ENCODE data around the gene AMN. TPM values are rescaled to one million over a fixed set of nuclear protein-coding genes. Genes with fewer than 3 reads are reported as not detected.

AMN gene
- polyA plus RNA-seq, 3 donors, result 0.09 TPM; not detected in 2

- Mint-ChIP-seq H3K4me1 (no peaks in the 10 kb centered on the region), H3K27ac (peak overlapping the region in 1 of 7 donors; percentile 12), H3K4me3 (no peak overlapping the region), H3K9me3 (peaks cover 0 to 4% (median 0%) of the 10 kb centered on the region in 7 donors), H3K36me3 (peaks cover 9 to 21% of the 10 kb centered on the region in 2 donors), H3K27me3 (ENCODE audit: low read depth in 3 of 3) (peaks cover 0 to 3% (median 0%) of the 10 kb centered on the region in 3 donors)
- no peak overlapping the region for H3K9ac ChIP-seq (ENCODE audit: insufficient read depth, low read length, poor library complexity, severe bottlenecking)
- intact Hi-C loops (cut with micrococcal nuclease), result loop anchor here in 1 of 2 donors (5.0 kb wide), 1 partner anchor 218 kb away; no protein-coding TSS in a partner anchor
- no peak overlapping the region for H2AFZ ChIP-seq (ENCODE audit: insufficient read depth, low read depth, low read length, poor library complexity, severe bottlenecking)
- no peaks in the 10 kb centered on the region for H3K27me3 ChIP-seq (ENCODE audit: control insufficient read depth in 2 of 2, insufficient read depth in 2 of 2, low read length in 2 of 2)
- WGBS (ENCODE audit: insufficient coverage), result 93% methylated on average over 9 of the region's 19 CpGs
- H3K79me2 ChIP-seq (ENCODE audit: insufficient read depth, low read length), result no peaks in the 10 kb centered on the region
- peaks cover 36% of the 10 kb centered on the region for H4K20me1 ChIP-seq (ENCODE audit: insufficient read depth, low read length)
- H3K4me2 ChIP-seq (replicated peaks; ENCODE audit: extremely low read depth, low read length, poor library complexity, severe bottlenecking), result no peak overlapping the region
- H3K4me3 ChIP-seq (replicated peaks in 1 of 3; ENCODE audit: low read depth in 2 of 3, low read length in 3 of 3), result no peak overlapping the region
- no peak for TF ChIP-seq CTCF (IDR thresholded peaks at IDR 0.05)
- DNase-seq, result no peak
- H3K9me3 ChIP-seq (replicated peaks in 1 of 2; ENCODE audit: control insufficient read depth in 1 of 2, insufficient read depth in 1 of 2, low read length in 2 of 2), result no peaks in the 10 kb centered on the region
- H3K36me3 ChIP-seq (replicated peaks in 1 of 2; ENCODE audit: control insufficient read depth in 1 of 2, insufficient read depth in 2 of 2, low read length in 2 of 2), result peaks cover 3 to 15% of the 10 kb centered on the region in 2 donors
- no peak overlapping the region for H3K27ac ChIP-seq (ENCODE audit: low read depth in 1 of 2, low read length in 2 of 2)
- no peaks in the 10 kb centered on the region for H3K4me1 ChIP-seq (ENCODE audit: control insufficient read depth in 1 of 2, insufficient read depth in 2 of 2, low read length in 2 of 2)
Observed at GRCh38 chr14:102915292-102916110, 7.0 kb upstream of the AMN start.

GRCh38 chr14:102916347-102917055 lies 6.0 kb upstream of the AMN start:
- no peak overlapping the region for H3K27ac ChIP-seq (ENCODE audit: low read depth in 1 of 2, low read length in 2 of 2)
- no peaks in the 10 kb centered on the region for H3K4me1 ChIP-seq (ENCODE audit: control insufficient read depth in 1 of 2, insufficient read depth in 2 of 2, low read length in 2 of 2)
- DNase-seq, result no peak
- H3K27me3 ChIP-seq (ENCODE audit: control insufficient read depth in 2 of 2, insufficient read depth in 2 of 2, low read length in 2 of 2), result peaks cover 0 to 6% of the 10 kb centered on the region in 2 donors
- Mint-ChIP-seq H3K4me1 (no peaks in the 10 kb centered on the region), H3K27me3 (ENCODE audit: low read depth in 3 of 3) (peaks cover 0 to 3% (median 0%) of the 10 kb centered on the region in 3 donors), H3K36me3 (peaks cover 5 to 11% of the 10 kb centered on the region in 2 donors), H3K9me3 (peaks cover 0 to 4% (median 0%) of the 10 kb centered on the region in 7 donors), H3K4me3 (no peak overlapping the region), H3K27ac (peak overlapping the region in 1 of 7 donors; percentile 12)
- no peak overlapping the region for H3K9ac ChIP-seq (ENCODE audit: insufficient read depth, low read length, poor library complexity, severe bottlenecking)
- H3K4me3 ChIP-seq (replicated peaks in 1 of 3; ENCODE audit: low read depth in 2 of 3, low read length in 3 of 3), result no peak overlapping the region
- 85% methylated on average over 18 of the region's 18 CpGs for WGBS (ENCODE audit: insufficient coverage)
- no peak overlapping the region for H3K4me2 ChIP-seq (replicated peaks; ENCODE audit: extremely low read depth, low read length, poor library complexity, severe bottlenecking)
- H4K20me1 ChIP-seq (ENCODE audit: insufficient read depth, low read length), result peaks cover 30% of the 10 kb centered on the region
- peaks cover 2 to 5% of the 10 kb centered on the region in 2 donors for H3K36me3 ChIP-seq (replicated peaks in 1 of 2; ENCODE audit: control insufficient read depth in 1 of 2, insufficient read depth in 2 of 2, low read length in 2 of 2)
- intact Hi-C loops (cut with micrococcal nuclease), result loop anchor here in 1 of 2 donors (5.0 kb wide), 1 partner anchor 219 kb away; no protein-coding TSS in a partner anchor
- no peak for TF ChIP-seq CTCF (IDR thresholded peaks at IDR 0.05)
- no peak overlapping the region for H2AFZ ChIP-seq (ENCODE audit: insufficient read depth, low read depth, low read length, poor library complexity, severe bottlenecking)
- peaks cover 0 to 5% of the 10 kb centered on the region in 2 donors for H3K9me3 ChIP-seq (replicated peaks in 1 of 2; ENCODE audit: control insufficient read depth in 1 of 2, insufficient read depth in 1 of 2, low read length in 2 of 2)
- H3K79me2 ChIP-seq (ENCODE audit: insufficient read depth, low read length), result no peaks in the 10 kb centered on the region

Data from CD14-positive monocyte (primary cell).